ENCODE data around the gene KIAA1755. TPM values are rescaled to one million over a fixed set of nuclear protein-coding genes. Genes with fewer than 3 reads are reported as not detected.

The KIAA1755 gene
- total RNA-seq, 2 experiments from 2014 or later = not detected

- Mint-ChIP-seq H3K36me3 (ENCODE audit: low read depth) (no peaks in the 10 kb centered on the region), H3K4me3 (no peak overlapping the region), H3K4me1 (no peaks in the 10 kb centered on the region), H3K27ac (no peak overlapping the region), H3K27me3 (peaks cover 21% of the 10 kb centered on the region), H3K9me3 (no peaks in the 10 kb centered on the region)
- ChIA-PET CTCF (no interaction called here), POLR2A (no interaction called here)
- no peak for DNase-seq
Observed at GRCh38 chr20:38178065-38178491, 82.5 kb downstream of the KIAA1755 start.

- CTCF ChIA-PET = no interaction called here
- no peak for DNase-seq
- Mint-ChIP-seq H3K9me3 (no peaks in the 10 kb centered on the region), H3K27ac (no peak overlapping the region), H3K4me1 (no peaks in the 10 kb centered on the region), H3K27me3 (peaks cover 21% of the 10 kb centered on the region), H3K4me3 (no peak overlapping the region), H3K36me3 (ENCODE audit: low read depth) (no peaks in the 10 kb centered on the region)
- POLR2A ChIA-PET = no interaction called here
Observed at GRCh38 chr20:38177201-38177600, 83.3 kb downstream of the KIAA1755 start.

- ChIA-PET POLR2A (no interaction called here), CTCF (interaction anchor here (0.6 to 2.5 kb wide), 2 partner anchors 46 to 77 kb away, joined by 3 to 9 read pairs; no protein-coding TSS in a partner anchor)
- Mint-ChIP-seq H3K27ac (no peak overlapping the region), H3K36me3 (ENCODE audit: low read depth) (no peaks in the 10 kb centered on the region), H3K4me3 (no peak overlapping the region), H3K27me3 (peaks cover 29% of the 10 kb centered on the region), H3K4me1 (no peaks in the 10 kb centered on the region), H3K9me3 (no peaks in the 10 kb centered on the region)
- no peak for DNase-seq
Observed at GRCh38 chr20:38175304-38176180, 85.0 kb downstream of the KIAA1755 start.

- Mint-ChIP-seq H3K4me3 (no peak overlapping the region), H3K27ac (no peak overlapping the region), H3K27me3 (peaks cover 21% of the 10 kb centered on the region), H3K4me1 (peaks cover 12% of the 10 kb centered on the region), H3K36me3 (ENCODE audit: low read depth) (no peaks in the 10 kb centered on the region), H3K9me3 (no peaks in the 10 kb centered on the region)
- no peak for DNase-seq
- ChIA-PET POLR2A (no interaction called here), CTCF (interaction anchor here (1.4 kb wide), 1 partner anchor 48 kb away, joined by 3 read pairs; no protein-coding TSS in a partner anchor)
Observed at GRCh38 chr20:38173237-38174156, 87.0 kb downstream of the KIAA1755 start.

GRCh38 chr20:38172408-38172807 is 88.1 kb downstream of the KIAA1755 start:
- no peak overlapping the region for H3K4me3 Mint-ChIP-seq
- CTCF ChIA-PET = no interaction called here

GRCh38 chr20:38171675-38172043 is 88.9 kb downstream of the KIAA1755 start:
- CTCF ChIA-PET = no interaction called here
- no peak overlapping the region for H3K4me3 Mint-ChIP-seq
- no peak for DNase-seq
- no peaks in the 10 kb centered on the region for H3K36me3 Mint-ChIP-seq (ENCODE audit: low read depth)
- no peaks in the 10 kb centered on the region for H3K9me3 Mint-ChIP-seq
- peaks cover 13% of the 10 kb centered on the region for H3K27me3 Mint-ChIP-seq
- H3K27ac Mint-ChIP-seq = no peak overlapping the region
- H3K4me1 Mint-ChIP-seq = peaks cover 23% of the 10 kb centered on the region
- POLR2A ChIA-PET = no interaction called here

More at GRCh38 chr20:38172408-38172807, 88.1 kb downstream of the KIAA1755 start:
- no peak for DNase-seq
- POLR2A ChIA-PET = no interaction called here
- H3K27me3 Mint-ChIP-seq = peaks cover 13% of the 10 kb centered on the region
- H3K27ac Mint-ChIP-seq = no peak overlapping the region
- no peaks in the 10 kb centered on the region for H3K36me3 Mint-ChIP-seq (ENCODE audit: low read depth)
- peaks cover 23% of the 10 kb centered on the region for H3K4me1 Mint-ChIP-seq
- no peaks in the 10 kb centered on the region for H3K9me3 Mint-ChIP-seq

GRCh38 chr20:38170826-38171674 is 89.5 kb downstream of the KIAA1755 start:
- Mint-ChIP-seq H3K27me3 (peaks cover 16% of the 10 kb centered on the region), H3K4me3 (no peak overlapping the region), H3K36me3 (ENCODE audit: low read depth) (no peaks in the 10 kb centered on the region), H3K27ac (no peak overlapping the region), H3K9me3 (no peaks in the 10 kb centered on the region), H3K4me1 (peaks cover 23% of the 10 kb centered on the region)
- POLR2A ChIA-PET = no interaction called here
- CTCF ChIA-PET = no interaction called here
- no peak for DNase-seq

GRCh38 chr20:38170219-38170825 is 90.2 kb downstream of the KIAA1755 start:
- POLR2A ChIA-PET = no interaction called here
- Mint-ChIP-seq H3K9me3 (no peaks in the 10 kb centered on the region), H3K36me3 (ENCODE audit: low read depth) (no peaks in the 10 kb centered on the region), H3K27me3 (peaks cover 23% of the 10 kb centered on the region), H3K4me3 (no peak overlapping the region), H3K4me1 (peaks cover 29% of the 10 kb centered on the region), H3K27ac (peak overlapping the region; percentile 38)
- DNase-seq = no peak
- CTCF ChIA-PET = interaction anchor here (1.0 kb wide), 1 partner anchor 76 kb away, joined by 3 read pairs; no protein-coding TSS in a partner anchor

- CTCF ChIA-PET = interaction anchor here (1.0 to 1.2 kb wide), 2 partner anchors 76 to 112 kb away, joined by 3 read pairs; no protein-coding TSS in a partner anchor
Observed at GRCh38 chr20:38169636-38170193, 90.8 kb downstream of the KIAA1755 start.

GRCh38 chr20:38168791-38169589 is 91.5 kb downstream of the KIAA1755 start:
- no peaks in the 10 kb centered on the region for H3K36me3 Mint-ChIP-seq (ENCODE audit: low read depth)
- H3K4me3 Mint-ChIP-seq = no peak overlapping the region
- H3K27ac Mint-ChIP-seq = no peak overlapping the region
- peaks cover 26% of the 10 kb centered on the region for H3K27me3 Mint-ChIP-seq
- no peaks in the 10 kb centered on the region for H3K9me3 Mint-ChIP-seq
- no peak for DNase-seq
- CTCF ChIA-PET = interaction anchor here (1.0 to 1.2 kb wide), 2 partner anchors 75 to 111 kb away, joined by 3 read pairs; no protein-coding TSS in a partner anchor
- POLR2A ChIA-PET = no interaction called here
- peaks cover 30% of the 10 kb centered on the region for H3K4me1 Mint-ChIP-seq

More at GRCh38 chr20:38169636-38170193, 90.8 kb downstream of the KIAA1755 start:
- no peak for DNase-seq
- H3K27me3 Mint-ChIP-seq = peaks cover 25% of the 10 kb centered on the region
- POLR2A ChIA-PET = no interaction called here
- no peak overlapping the region for H3K4me3 Mint-ChIP-seq
- H3K27ac Mint-ChIP-seq = peak overlapping the region; percentile 38
- peaks cover 30% of the 10 kb centered on the region for H3K4me1 Mint-ChIP-seq
- H3K36me3 Mint-ChIP-seq (ENCODE audit: low read depth) = no peaks in the 10 kb centered on the region
- H3K9me3 Mint-ChIP-seq = no peaks in the 10 kb centered on the region

Data from activated CD4-positive, alpha-beta memory T cell treated with anti-CD3 and anti-CD28 coated beads, Interleukin-2, amount 10 ng/mL, durations not matched to agents 7 days and 5 days (primary cell).